ENCODE data around the gene ADGRF1.
"Not testable (repeated sequence)": the region's sequence is repeated elsewhere in the genome, so short reads cannot be mapped to it uniquely, and the experiment has no call there.

GRCh38 chr6:46992391-46992790 lies 49.7 kb downstream of the ADGRF1 start:
- not testable (repeated sequence) for TF ChIP-seq CTCF, POLR2A (IDR thresholded peaks at IDR 0.05)

Measured in transverse colon (tissue), 3 donors.